Body of pancreas (tissue), 4 donors: ENCODE measurements around the gene MAD2L2. TPM values are rescaled to one million over a fixed set of nuclear protein-coding genes. Genes with fewer than 3 reads are reported as not detected.

Experiments used
- ATAC-seq: fragments of 150-250 bp; one replicate; pipeline ENCODE4 v1.9.1; 2016
- DNase-seq, 4 donors: peaks; one replicate each; pipeline ENCODE4 v3.0.0-alpha.2; 2019
- H3K27ac ChIP-seq, 4 donors: fragments of 200-600 bp; sonication (generic); 1 replicate in 3 of 4; 2 replicates in 1 of 4; pipeline versions ENCODE4 v1.5.1 to v1.6.1; 2016 to 2019; ENCODE audit warnings: mild to moderate bottlenecking in 1 of 4, mixed read lengths in 1 of 4, moderate library complexity in 1 of 4
- H3K27me3 ChIP-seq, 2 donors: fragments of 200-600 bp; sonication (generic); one replicate each; pipeline ENCODE4 v1.6.0; 2016; ENCODE audit warnings: mild to moderate bottlenecking in 1 of 2
- H3K36me3 ChIP-seq, 2 donors: fragments of 200-600 bp; sonication (generic); replicated peaks in 1 of 2; 2 replicates each; pipeline ENCODE4 v1.5.1; 2016; ENCODE audit warnings: low read depth in 2 of 2; ENCODE audit not compliant: insufficient read depth in 1 of 2
- H3K4me1 ChIP-seq: fragments of 200-600 bp; sonication (generic); one replicate; pipeline ENCODE4 v1.6.0; 2016
- H3K4me3 ChIP-seq, 2 donors: fragments of 200-600 bp; sonication (generic); 1 replicate in 1 of 2; 2 replicates in 1 of 2; pipeline ENCODE4 v1.5.1; 2016 to 2019
- H3K9me3 ChIP-seq, 3 donors: fragments of 200-600 bp; sonication (generic); 1 replicate in 2 of 3; 2 replicates in 1 of 3; pipeline ENCODE4 v1.5.1; 2016
- CTCF ChIP-seq, 7 experiments: fragments of 450-650 bp in 4 of 7; fragments of 200-600 bp in 3 of 7; sonication (generic) in 3 of 7; IDR thresholded peaks; one replicate each; pipeline ENCODE4 v1.5.1; 2016 to 2019; ENCODE audit warnings: antibody characterized with exemption in 7 of 7
- POLR2A ChIP-seq, 3 donors: fragments of 450-650 bp; IDR thresholded peaks; one replicate each; pipeline ENCODE4 v1.6.1; 2016; ENCODE audit warnings: antibody characterized with exemption in 3 of 3, mild to moderate bottlenecking in 2 of 3
- WGBS, 2 donors: methylation state at CpG; one replicate each; pipeline ENCODE4 v1.1.5; 2017; 5-methylcytosine and 5-hydroxymethylcytosine counted together
- intact Hi-C: fragments of 100-400 bp; cut with DNase I; formaldehyde crosslinking; loops from one replicate; pipeline ENCODE4 v1.15.1; 2023
- total RNA-seq, 2 donors: library from RNA; depleted of rRNA; stranded (reverse); fragments of >200 nt; gene quantifications; one replicate each; pipeline ENCODE4 v1.1.0, GENCODE V29; 2016

Gene MAD2L2
- total RNA-seq, 2 donors from 2014 or later, result 6.9 to 31.6 TPM

GRCh38 chr1:11649237-11649623, 31.7 kb downstream of the MAD2L2 start:
- DNase-seq, result peak in 3 of 4 donors; percentile 35 to 54 (median 36)
- H3K4me1 ChIP-seq, result peaks cover 38% of the 10 kb centered on the region
- no peaks in the 10 kb centered on the region for H3K9me3 ChIP-seq
- TF ChIP-seq CTCF (IDR thresholded peaks at IDR 0.05), result no peak
- TF ChIP-seq POLR2A (IDR thresholded peaks at IDR 0.05), result no peak
- H3K27ac ChIP-seq, result peak overlapping the region in 3 of 4 donors; percentile 9 to 93 (median 84)
- no peak overlapping the region for H3K4me3 ChIP-seq
- 7 to 11% methylated on average over 5 to 7 of the region's 9 CpGs for WGBS, 2 donors
- no peaks in the 10 kb centered on the region for H3K27me3 ChIP-seq
- no peak for ATAC-seq
- intact Hi-C loops, result loop anchor here (5.0 to 10.0 kb wide), 2 partner anchors 68 to 404 kb away; no protein-coding TSS in a partner anchor
- H3K36me3 ChIP-seq, result no peaks in the 10 kb centered on the region

GRCh38 chr1:11648732-11649158, 32.2 kb downstream of the MAD2L2 start:
- H3K9me3 ChIP-seq, result no peaks in the 10 kb centered on the region
- no peaks in the 10 kb centered on the region for H3K36me3 ChIP-seq
- TF ChIP-seq CTCF (IDR thresholded peaks at IDR 0.05) (no peak), POLR2A (IDR thresholded peaks at IDR 0.05) (no peak)
- peak; percentile 56 to 73 (median 67) for DNase-seq
- H3K27me3 ChIP-seq, result no peaks in the 10 kb centered on the region
- H3K4me1 ChIP-seq, result peaks cover 34% of the 10 kb centered on the region
- intact Hi-C loops, result loop anchor here (5.0 to 10.0 kb wide), 2 partner anchors 69 to 404 kb away; no protein-coding TSS in a partner anchor
- no peak overlapping the region for H3K4me3 ChIP-seq
- peak overlapping the region in 1 of 4 donors; percentile 84 for H3K27ac ChIP-seq
- ATAC-seq, result peak; percentile 61
- WGBS, 2 donors, result 17 to 80% methylated on average over 1 to 30 of the region's 30 CpGs

GRCh38 chr1:11648039-11648438, 32.9 kb downstream of the MAD2L2 start:
- H3K4me1 ChIP-seq, result peaks cover 30% of the 10 kb centered on the region
- peak in 2 of 4 donors; percentile 43 to 47 for DNase-seq
- H3K4me3 ChIP-seq, result no peak overlapping the region
- no peaks in the 10 kb centered on the region for H3K9me3 ChIP-seq
- TF ChIP-seq POLR2A (IDR thresholded peaks at IDR 0.05) (no peak), CTCF (IDR thresholded peaks at IDR 0.05) (no peak)
- intact Hi-C loops, result loop anchor here (5.0 to 10.0 kb wide), 2 partner anchors 69 to 403 kb away; no protein-coding TSS in a partner anchor
- no peak for ATAC-seq
- WGBS, 2 donors, result 42 to 54% methylated on average over 4 to 6 of the region's 6 CpGs
- no peaks in the 10 kb centered on the region for H3K36me3 ChIP-seq
- H3K27me3 ChIP-seq, result no peaks in the 10 kb centered on the region
- no peak overlapping the region for H3K27ac ChIP-seq

GRCh38 chr1:11647333-11647732, 33.6 kb downstream of the MAD2L2 start:
- ATAC-seq, result no peak
- H3K27ac ChIP-seq, result no peak overlapping the region
- H3K4me1 ChIP-seq, result peaks cover 30% of the 10 kb centered on the region
- TF ChIP-seq POLR2A (IDR thresholded peaks at IDR 0.05) (no peak), CTCF (IDR thresholded peaks at IDR 0.05) (no peak)
- H3K36me3 ChIP-seq, result no peaks in the 10 kb centered on the region
- no peaks in the 10 kb centered on the region for H3K9me3 ChIP-seq
- DNase-seq, result no peak
- H3K4me3 ChIP-seq, result no peak overlapping the region
- intact Hi-C loops, result loop anchor here (5.0 to 10.0 kb wide), 2 partner anchors 70 to 403 kb away; no protein-coding TSS in a partner anchor
- 83 to 90% methylated on average over 5 to 7 of the region's 7 CpGs for WGBS, 2 donors
- no peaks in the 10 kb centered on the region for H3K27me3 ChIP-seq

GRCh38 chr1:11646317-11646716, 34.6 kb downstream of the MAD2L2 start:
- Histone ChIP-seq H3K27ac (no peak overlapping the region), H3K9me3 (no peaks in the 10 kb centered on the region), H3K4me1 (peaks cover 30% of the 10 kb centered on the region), H3K36me3 (no peaks in the 10 kb centered on the region), H3K27me3 (no peaks in the 10 kb centered on the region), H3K4me3 (no peak overlapping the region)
- ATAC-seq (no peak), DNase-seq (no peak)
- no peak for TF ChIP-seq CTCF (IDR thresholded peaks at IDR 0.05)
- TF ChIP-seq POLR2A (IDR thresholded peaks at IDR 0.05), result no peak
- intact Hi-C loops, result loop anchor here (5.0 to 10.0 kb wide), 2 partner anchors 71 to 402 kb away; no protein-coding TSS in a partner anchor
- 88% methylated on average over 9 of the region's 9 CpGs for WGBS, 2 donors
